Measurements from ENCODE around the gene IGSF8. TPM values are rescaled to one million over a fixed set of nuclear protein-coding genes. Genes with fewer than 3 reads are reported as not detected.

IGSF8 gene
- total RNA-seq, 2 donors from 2014 or later, result 53.6 to 60.2 TPM

DNA sequence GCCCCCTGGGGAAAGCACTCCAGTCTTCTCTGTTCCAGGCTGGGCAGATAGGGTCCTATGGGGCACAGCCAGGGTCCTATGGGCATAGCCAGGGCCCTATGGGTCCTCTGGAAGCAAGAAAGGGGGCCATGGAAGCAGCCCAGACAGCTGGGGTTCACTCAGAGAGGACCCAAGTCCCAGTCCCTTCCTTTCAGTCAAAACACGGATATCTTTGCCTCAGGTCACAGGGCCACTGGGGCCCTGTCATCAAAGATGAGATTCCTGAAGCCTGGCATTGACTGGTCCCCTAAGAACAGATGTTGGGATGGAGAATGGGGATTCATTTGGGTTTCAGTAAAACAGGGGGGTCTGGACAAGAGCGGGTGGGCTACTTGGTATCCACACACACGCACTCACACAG lies 8.5 kb downstream of the IGSF8 start:
- H3K9ac ChIP-seq (ENCODE audit: low read depth in 2 of 2, low read length in 2 of 2), result no peak overlapping the region
- no peak overlapping the region for H3K4me3 ChIP-seq
- H3K4me1 ChIP-seq, result peaks cover 6% of the 10 kb centered on the region
- DNase-seq, result no peak
- no peaks in the 10 kb centered on the region for H3K27me3 ChIP-seq
- H3K9me3 ChIP-seq, result no peaks in the 10 kb centered on the region
- peaks cover 4% of the 10 kb centered on the region for H3K36me3 ChIP-seq
- intact Hi-C loops (cut with DNase I), result loop anchor here (10.0 kb wide), 1 partner anchor 285 kb away; no protein-coding TSS in a partner anchor
- H3K27ac ChIP-seq, result no peak overlapping the region
- TF ChIP-seq, protein P1, sequence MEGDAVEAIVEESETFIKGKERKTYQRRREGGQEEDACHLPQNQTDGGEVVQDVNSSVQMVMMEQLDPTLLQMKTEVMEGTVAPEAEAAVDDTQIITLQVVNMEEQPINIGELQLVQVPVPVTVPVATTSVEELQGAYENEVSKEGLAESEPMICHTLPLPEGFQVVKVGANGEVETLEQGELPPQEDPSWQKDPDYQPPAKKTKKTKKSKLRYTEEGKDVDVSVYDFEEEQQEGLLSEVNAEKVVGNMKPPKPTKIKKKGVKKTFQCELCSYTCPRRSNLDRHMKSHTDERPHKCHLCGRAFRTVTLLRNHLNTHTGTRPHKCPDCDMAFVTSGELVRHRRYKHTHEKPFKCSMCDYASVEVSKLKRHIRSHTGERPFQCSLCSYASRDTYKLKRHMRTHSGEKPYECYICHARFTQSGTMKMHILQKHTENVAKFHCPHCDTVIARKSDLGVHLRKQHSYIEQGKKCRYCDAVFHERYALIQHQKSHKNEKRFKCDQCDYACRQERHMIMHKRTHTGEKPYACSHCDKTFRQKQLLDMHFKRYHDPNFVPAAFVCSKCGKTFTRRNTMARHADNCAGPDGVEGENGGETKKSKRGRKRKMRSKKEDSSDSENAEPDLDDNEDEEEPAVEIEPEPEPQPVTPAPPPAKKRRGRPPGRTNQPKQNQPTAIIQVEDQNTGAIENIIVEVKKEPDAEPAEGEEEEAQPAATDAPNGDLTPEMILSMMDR (IDR thresholded peaks at IDR 0.05), result no peak

GRCh38 chr1:160087118-160087662 lies 11.2 kb downstream of the IGSF8 start:
- Histone ChIP-seq H3K4me1 (no peaks in the 10 kb centered on the region), H3K27ac (no peak overlapping the region), H3K27me3 (peaks cover 3% of the 10 kb centered on the region), H3K4me3 (no peak overlapping the region), H3K9me3 (no peaks in the 10 kb centered on the region), H3K36me3 (peaks cover 1% of the 10 kb centered on the region), H3K9ac (ENCODE audit: low read depth in 2 of 2, low read length in 2 of 2) (no peak overlapping the region)
- no peak for DNase-seq
- TF ChIP-seq, protein P1 (IDR thresholded peaks at IDR 0.05), result no peak
- intact Hi-C loops (cut with DNase I), result loop anchor here (10.0 kb wide), 1 partner anchor 288 kb away; no protein-coding TSS in a partner anchor

DNA sequence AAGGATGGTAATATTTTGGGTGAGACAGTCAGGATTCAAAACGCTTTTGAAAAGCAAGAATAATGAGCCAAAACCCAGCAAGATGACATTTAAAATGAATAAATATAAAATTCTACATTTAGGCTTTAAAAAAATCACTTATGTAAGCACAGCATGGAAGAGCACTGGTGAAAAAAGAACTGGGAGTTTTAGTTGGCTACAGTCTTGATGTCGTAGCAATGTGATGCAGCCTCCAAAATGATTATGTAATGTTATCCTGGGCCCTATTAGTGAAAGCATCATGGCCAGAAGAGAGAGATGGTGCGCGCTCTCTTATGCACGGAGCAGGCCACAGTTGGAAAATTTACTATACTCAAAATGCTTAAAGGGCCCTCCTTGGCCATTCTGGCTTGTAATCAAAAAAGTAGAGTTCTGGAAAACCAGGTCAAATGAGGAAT lies 11.9 kb downstream of the IGSF8 start:
- intact Hi-C loops (cut with DNase I), result loop anchor here (10.0 kb wide), 1 partner anchor 288 kb away; no protein-coding TSS in a partner anchor
- Histone ChIP-seq H3K4me3 (no peak overlapping the region), H3K27me3 (peaks cover 7% of the 10 kb centered on the region), H3K9ac (ENCODE audit: low read depth in 2 of 2, low read length in 2 of 2) (no peak overlapping the region), H3K27ac (no peak overlapping the region), H3K9me3 (no peaks in the 10 kb centered on the region), H3K36me3 (no peaks in the 10 kb centered on the region), H3K4me1 (no peaks in the 10 kb centered on the region)
- DNase-seq, result no peak
- TF ChIP-seq, protein P1 (IDR thresholded peaks at IDR 0.05), result no peak

DNA sequence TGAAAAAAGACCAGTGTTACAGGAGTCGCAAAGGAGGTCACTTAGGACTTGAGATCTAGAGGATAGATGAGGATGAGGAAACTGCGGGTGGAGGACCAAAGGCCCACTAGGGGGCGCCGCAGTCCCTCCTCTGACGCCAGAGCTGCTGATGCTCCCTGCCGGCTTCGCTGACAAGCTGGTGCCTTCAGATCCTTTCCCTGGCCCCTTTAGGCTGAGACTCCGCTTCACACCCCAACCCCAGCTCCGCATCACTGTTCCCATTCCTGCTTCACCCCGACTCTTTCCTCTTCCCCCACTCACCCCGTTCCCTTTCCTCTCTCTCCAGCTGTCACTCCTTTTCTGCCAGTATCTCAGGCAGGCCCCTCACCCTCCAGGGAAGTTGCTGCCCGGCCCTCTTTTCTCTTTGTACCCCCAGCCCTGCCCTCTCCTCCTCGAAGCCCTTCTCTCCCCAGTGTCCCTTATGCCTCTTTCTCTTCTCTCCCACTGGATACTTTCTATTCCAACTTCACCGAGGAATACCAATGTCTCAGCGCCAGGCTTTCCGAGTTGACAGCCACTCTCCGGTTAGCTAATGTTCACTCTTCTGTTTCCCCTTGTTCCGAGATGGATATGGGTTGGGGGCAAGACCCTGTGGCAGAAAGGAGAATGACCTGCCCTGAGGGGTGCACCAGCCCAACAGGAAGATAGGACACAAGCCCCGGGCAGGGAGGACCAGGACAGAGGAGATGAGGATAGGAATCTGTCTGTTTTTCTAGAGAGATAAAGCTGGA lies 12.5 kb downstream of the IGSF8 start:
- Histone ChIP-seq H3K27me3 (peaks cover 7% of the 10 kb centered on the region), H3K4me3 (no peak overlapping the region), H3K4me1 (no peaks in the 10 kb centered on the region), H3K27ac (no peak overlapping the region), H3K9ac (ENCODE audit: low read depth in 2 of 2, low read length in 2 of 2) (no peak overlapping the region), H3K9me3 (no peaks in the 10 kb centered on the region), H3K36me3 (no peaks in the 10 kb centered on the region)
- intact Hi-C loops (cut with DNase I), result loop anchor here (10.0 kb wide), 1 partner anchor 289 kb away; no protein-coding TSS in a partner anchor
- TF ChIP-seq, protein P1 (IDR thresholded peaks at IDR 0.05), result peak; percentile 84
- DNase-seq, result peak; percentile 84

DNA sequence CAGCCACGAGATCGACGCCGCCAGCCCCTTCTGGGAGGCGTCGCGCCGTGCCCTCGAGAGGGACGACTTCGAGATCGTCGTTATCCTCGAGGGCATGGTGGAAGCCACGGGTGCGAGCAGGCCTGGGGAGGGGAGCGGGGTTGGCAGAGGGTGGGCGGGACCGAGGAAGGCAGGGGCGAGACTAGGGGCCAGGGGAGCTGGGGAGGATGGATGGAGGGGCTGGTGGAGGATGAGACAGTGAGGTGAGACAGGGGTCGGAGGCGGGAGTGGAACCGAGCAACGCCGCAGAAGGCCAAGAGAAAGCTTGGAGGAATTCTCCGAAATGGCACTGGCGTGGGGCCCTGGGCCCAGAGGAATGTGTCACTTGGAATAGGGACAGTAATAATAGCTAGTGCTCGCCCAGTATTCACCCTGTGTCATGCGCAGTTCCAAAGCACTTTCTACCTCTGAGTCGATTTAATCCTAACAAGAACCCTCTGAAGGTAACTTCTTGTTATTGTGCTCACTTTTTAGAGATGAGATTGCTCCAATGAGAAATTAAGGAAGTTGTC lies 13.6 kb downstream of the IGSF8 start:
- Histone ChIP-seq H3K4me3 (no peak overlapping the region), H3K4me1 (no peaks in the 10 kb centered on the region), H3K9ac (ENCODE audit: low read depth in 2 of 2, low read length in 2 of 2) (no peak overlapping the region), H3K27ac (no peak overlapping the region), H3K36me3 (no peaks in the 10 kb centered on the region), H3K9me3 (no peaks in the 10 kb centered on the region), H3K27me3 (peaks cover 7% of the 10 kb centered on the region)
- TF ChIP-seq, protein P1 (IDR thresholded peaks at IDR 0.05), result no peak
- no peak for DNase-seq
- intact Hi-C loops (cut with DNase I), result loop anchor here (5.0 to 10.0 kb wide), 2 partner anchors 38 to 290 kb away; no protein-coding TSS in a partner anchor

All from colonic mucosa (tissue), 4 donors.